NCI-H510A treated with DMSO at 0.1 percent for 48 hours (cell line): ENCODE results near the gene EML3.
"Not testable (repeated sequence)": the region's sequence is repeated elsewhere in the genome, so short reads cannot be mapped to it uniquely, and the experiment has no call there.

Experiments used
- DNase-seq: peaks from one replicate; lab custom pipeline; 2025; lab: John Stamatoyannopoulos, UW

The EML3 gene

DNA sequence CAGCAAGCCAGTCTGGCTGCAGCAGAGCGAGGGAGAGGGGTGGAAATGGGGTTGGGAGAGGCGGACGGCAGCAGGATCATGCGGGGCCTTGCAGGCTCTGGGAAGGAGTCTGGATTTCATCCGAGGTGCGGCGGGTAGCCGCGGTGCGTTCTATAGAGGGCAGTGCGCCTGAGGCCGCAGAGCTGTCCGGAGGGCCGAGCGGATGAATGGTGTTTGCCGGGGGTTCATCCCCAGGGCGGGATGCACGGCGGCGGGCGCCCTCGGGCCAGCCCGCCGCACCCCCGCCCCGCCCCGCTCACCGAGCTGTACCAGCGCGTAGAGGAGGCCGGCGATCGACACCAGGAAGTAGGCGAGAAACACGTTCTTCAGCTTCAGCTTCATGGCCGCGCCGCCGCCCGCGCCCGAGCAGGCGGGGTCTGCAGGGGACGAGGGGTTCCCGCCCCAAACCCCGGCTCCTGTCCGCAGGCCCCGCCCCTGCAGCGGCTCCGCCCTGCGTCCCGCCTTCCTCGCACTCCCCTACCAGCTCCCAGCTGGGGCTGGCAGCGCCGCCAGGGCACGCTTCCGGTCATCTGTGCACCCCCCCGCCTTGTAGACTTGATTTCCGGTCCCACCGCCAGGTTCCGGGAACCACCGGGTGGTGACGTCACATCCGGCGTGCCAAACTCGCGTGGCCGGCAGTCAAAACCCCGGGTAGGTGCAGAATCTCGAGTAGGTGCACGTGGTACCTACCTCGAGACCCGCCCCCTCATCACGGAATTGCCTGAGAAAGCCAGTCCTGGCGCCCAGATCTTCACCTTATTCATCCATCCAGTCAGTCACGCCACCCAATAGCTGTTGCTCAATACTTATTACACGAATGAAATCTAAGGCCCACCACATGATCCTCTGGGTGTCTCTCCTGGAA, 9.2 kb upstream of the EML3 start, which contains the start of gene B3GAT3:
B3GAT3 (minus strand) TSS at position 420 of the 904 bp plus-strand sequence; CDS start at position 381, 39 bp downstream.
- DNase-seq = peak; percentile 96

DNA sequence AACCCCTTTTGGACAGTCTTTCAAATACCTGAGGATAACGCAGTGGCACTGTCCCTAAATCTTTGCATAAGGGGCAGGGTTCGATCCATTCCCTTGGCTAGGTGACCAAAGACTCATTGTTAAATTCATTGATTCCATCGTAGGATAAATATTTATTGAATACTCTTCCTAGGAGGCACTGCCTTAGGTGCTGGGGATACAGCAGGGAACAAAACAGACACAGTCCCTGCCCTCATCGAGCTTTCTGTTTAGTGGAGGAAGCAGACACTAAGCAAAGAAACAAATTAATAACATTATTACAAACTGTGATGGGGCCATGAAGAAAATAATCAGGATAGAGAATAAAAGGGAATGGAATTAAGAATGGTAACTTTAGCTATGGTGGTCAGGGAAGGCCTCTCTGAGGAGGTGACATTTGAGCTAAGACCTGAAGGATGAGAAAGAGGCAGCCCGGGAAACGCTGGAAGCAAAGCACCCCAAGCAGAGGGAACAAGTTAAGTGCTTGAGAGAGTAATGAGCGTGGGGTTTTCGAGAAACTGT, 8.5 kb upstream of the EML3 start:
- DNase-seq = no peak

DNA sequence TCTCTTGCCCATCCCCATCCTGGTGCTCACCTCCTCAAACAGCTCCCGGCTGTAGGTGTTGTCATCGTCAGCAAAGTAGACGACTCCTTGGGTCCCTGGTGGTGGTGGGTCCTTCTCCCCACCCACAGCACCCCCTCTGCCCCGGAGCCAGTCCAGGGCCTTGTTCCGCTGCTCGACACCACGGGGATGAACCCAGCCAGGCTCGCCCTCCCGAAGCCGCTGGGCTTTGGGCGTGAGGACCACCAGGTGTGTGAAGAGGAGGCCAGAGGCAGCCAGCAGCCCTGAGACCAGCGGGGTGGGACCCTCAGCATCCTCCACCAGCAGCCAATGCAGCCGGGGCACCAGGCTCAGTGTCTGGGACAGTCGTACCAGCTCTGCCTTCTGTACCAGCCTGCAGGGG, 4.4 kb upstream of the EML3 start:
- DNase-seq = not testable (repeated sequence)

DNA sequence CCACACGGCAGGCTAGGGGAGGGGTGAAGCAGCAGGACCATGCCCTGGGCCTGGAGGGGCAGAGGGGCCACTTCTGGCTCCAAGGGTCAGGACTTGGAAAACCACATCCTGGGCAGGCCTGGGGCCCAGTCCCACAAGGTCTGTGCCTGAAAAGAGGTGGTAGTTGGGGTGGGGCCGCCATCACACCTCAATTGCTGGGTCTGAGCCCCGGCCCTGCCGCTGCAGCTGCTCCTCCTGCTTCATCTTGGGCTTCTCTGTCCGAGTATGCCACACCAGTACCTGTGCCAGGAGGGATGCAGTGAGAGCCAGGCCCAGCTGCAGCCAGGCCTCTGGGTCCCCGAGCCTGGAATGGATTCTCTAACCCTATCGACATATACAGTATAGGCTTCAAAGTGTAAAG, 2.9 kb upstream of the EML3 start:
- DNase-seq = no peak

DNA sequence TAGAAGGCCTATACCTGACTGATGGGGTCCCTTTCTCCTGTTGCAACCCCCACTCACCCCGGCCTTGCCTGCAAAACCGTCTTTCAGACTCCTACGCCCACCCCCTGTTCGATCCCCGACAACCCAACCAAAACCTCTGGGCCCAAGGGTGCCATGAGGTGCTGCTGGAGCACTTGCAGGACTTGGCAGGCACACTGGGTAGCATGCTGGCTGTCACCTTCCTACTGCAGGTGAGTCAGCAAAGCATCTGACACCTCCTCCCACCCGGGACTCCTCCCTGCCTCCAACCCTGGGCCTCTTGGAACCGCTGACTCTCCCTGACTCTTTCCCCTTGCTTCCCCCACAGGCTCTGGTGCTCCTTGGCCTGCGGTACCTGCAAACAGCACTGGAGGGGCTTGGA, 1.7 kb upstream of the EML3 start:
- DNase-seq = peak; percentile 43

DNA sequence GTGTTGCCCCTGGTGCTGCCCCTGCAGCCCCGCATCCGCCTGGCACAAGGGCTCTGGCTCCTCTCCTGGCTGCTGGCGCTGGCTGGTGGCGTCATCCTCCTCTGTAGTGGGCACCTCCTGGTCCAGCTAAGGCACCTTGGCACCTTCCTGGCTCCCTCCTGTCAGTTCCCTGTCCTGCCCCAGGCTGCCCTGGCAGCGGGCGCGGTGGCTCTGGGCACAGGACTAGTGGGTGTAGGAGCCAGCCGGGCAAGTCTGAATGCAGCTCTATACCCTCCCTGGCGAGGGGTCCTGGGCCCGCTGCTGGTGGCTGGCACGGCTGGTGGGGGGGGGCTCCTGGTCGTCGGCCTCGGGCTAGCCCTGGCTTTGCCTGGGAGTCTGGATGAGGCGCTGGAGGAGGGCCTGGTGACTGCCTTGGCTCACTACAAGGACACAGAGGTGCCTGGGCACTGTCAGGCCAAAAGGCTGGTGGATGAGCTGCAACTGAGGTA, 760 bp upstream of the EML3 start:
- DNase-seq = no peak

DNA sequence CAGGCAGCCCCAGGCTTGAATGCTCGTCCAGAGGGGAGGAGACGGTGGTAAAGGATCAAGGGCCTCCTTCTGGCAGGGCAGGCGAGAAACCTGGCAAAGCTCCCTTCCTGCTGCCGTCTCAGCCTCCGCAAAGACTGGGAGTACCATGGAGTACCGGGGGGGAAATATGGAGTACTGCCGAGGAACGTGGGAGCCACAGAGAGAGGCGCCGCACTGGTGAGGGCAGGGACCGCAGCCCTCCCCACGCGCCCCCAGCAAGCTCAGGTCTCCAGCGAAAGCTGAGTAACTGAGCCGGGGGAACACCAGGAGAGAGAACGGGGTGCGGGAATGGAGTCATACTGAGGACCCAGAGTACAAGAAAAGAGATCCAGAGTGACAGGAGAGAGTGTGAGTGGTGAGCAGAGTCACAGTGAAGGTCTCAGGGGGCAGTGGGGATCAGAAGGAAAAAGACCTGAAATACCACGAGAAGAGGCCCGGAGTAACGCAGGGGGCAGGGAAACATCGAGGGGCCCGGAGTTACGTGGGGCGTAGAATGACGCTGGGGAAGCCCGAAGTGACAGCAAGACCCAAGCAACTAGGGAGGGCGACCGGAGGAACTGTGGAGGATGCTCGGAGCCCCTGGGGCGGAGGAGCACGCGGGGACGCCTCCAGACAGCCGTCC, 740 bp downstream of the EML3 start:
- peak; percentile 30 for DNase-seq

DNA sequence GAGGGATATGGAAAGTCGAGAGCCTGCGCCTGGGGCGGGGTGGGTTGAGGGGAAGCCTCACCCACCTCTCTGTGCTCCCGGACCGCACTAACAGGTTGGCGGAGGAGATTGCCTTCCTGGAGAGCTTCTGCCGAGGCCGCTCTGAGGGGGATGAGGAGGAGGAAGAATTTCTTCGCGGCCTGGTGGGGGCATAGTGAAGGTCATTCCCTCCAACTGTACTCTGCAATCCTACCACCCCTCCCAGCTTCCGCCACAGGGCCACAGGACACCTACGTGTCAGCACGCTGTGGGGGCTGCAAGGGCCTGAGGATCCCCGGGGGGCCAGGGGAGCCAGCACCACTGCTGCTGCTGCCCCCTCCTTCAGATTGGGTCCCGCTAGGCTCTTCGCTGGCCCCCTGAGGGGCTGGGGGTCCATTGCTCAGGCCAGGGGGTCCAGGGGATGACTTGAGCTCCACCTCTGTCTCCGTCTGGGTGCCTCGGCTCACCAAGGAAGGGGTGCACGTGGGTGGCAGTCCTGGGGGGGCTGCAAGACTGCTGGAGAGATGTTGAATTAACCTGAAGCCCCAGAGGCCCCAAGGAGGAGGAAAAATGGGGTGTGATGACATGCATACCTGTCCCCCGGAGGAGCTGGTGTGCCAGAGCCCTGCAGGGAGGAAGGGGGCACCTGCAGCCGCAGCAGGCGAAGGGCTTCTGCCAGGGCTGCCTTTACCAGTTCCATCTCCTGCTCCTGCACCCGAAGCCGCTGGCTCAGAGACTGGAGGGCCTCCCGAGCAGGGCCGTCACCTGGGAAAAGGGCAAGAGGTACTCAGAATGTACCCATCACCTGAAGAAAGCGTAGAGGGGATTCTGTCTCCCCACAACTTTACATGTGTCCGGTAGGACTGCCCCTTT, 1.5 kb downstream of the EML3 start:
- DNase-seq = no peak

DNA sequence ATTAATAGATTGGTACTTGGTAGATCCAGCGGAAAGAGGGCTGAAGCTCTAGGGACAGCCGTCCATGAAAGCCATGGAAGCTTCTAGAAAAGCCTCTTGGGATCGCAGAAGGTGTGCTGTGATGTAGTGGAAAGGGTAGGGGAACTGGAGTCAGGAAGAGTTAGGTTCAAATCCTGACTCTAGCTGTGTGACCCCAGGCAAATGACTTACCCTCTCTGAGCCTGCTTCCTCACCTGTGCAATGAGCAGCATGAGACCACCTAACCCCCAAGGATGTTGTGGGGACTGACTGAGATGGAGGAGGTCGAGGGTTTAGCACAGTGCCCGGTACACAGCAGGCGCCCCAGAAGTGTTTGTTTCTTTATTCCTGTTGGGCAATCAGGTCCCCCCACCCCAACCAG, 2.2 kb downstream of the EML3 start:
- DNase-seq = no peak

DNA sequence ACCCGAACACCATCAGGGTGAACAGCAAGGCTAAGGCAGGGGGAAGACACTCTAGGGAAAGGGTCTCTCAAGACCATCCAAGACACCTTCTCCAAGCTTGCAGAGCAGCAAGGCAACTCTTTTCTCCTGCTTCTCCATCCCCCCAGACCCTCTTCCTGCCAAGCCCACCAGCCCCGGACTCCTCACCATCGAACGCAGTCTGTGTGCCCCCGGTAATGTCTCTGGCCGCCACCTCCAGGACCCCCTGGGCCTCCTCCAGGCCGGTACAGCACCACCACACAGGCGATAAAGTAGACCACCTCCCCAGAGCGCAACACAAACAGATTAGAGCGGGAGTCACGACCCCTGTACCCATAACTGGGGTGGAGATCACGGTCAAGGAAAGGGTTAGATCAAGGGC, 3.8 kb downstream of the EML3 start:
- no peak for DNase-seq

DNA sequence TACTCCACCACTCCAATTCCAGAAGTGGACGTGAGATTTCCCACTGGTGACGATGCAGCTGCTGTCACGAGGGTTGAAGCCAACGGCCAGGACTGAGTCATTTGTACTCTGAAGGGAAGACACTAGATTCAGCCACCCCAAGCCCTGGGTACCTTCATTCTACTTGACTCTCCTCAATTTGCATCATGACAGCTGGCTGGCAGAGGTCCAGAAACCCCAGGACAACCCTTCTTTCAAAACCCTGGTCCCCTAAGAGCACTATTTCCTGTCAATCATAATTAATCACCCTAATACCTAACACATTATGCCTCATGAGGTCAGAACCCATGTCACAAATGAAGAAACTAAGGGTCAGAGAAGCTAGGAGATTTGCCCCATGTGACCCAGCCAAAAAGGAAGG, 4.9 kb downstream of the EML3 start:
- DNase-seq = no peak

DNA sequence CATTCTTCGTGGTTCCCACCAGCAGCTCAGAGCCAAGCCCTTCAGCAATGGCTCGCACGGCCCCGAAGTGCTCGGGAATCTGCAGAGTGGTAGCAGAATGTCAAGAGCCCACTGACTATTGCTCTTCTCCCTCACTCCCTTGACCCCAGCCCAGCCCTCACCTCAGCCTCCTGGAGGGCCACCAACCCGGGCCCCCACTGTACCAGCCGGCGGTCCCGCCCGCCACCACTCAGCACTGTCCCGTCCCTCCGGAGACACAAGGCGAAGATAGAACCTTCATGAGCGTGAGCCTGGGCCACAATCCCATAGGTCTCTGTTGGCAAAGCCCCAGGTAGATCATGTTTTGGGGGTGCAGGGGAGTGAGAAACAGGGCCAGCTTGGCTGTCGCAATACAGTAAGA, 6.7 kb downstream of the EML3 start:
- DNase-seq = no peak

DNA sequence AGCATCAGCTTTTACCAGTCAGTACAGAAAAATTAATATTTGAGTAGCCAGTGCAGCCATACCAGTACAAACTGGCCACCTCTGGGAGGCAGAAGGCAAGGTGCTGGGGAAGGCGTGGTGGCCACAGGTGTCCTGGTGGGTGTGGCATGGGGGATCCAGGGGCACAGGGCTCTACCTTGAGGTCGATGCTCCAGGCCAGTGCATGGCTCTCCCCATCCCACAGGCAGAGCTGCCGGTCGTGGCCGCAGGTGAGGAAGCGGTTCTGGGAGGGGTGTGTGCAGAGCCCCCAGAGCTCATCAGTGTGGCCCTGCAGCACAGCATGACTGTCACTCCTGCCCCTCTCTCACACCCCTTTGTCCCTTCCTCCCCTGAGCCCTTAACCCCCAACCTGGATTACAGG, 7.1 kb downstream of the EML3 start:
- DNase-seq = no peak

DNA sequence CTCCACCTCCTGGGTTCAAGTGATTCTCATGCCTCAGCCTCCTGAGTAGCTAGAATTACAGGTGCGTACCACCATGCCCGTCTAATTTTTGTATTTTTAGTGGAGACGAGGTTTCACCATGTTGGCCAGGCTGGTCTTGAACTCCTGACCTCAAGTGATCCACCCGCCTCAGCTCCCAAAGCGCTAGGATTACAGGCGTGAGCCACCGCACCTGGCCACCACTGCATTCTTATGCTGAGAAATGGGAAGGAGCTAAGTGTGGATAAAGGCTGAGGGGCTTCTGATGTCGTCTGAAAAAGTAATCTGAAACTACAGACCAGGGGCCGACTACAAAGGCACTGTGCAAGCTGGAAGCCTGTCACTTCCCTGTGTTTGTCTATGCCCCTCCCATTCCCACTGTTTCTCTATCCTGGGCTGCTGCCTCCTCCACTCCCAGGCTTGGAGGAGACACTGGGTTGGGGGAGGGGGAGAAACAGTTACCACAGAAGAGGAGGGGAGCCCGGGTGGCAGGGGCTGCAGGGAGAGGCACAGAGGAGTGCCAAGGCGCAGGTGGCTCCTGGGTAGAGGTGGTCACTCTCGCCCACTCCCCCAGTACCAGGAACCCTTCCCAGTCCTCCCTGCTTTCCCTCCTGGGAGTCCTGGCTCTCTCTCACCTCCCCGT, 8.0 kb downstream of the EML3 start:
- DNase-seq = no peak

DNA sequence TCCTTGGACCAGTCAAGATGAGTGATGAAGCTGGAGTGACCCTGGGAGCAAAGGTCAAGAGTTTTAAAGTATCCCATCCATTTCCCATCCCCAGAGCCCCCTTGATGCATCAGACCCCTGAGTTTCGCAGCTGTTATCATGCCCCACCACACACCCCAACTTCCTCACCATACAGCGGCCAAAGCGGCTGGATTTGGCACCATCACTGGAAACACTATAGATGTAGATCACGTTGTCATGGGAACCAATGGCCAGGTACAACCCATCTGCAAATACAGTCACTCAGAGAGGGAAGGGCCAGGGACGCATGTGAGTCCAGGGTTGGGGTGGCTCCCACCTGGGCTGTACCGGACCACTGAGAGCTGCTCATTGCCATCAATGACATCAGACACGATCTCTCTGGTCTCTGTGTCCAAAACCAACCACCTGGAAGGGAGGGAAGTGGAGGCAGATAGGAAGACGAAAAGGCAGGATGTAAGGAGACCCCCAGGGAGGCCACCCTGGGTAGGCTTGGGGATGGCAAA, 8.7 kb downstream of the EML3 start:
- DNase-seq = no peak

DNA sequence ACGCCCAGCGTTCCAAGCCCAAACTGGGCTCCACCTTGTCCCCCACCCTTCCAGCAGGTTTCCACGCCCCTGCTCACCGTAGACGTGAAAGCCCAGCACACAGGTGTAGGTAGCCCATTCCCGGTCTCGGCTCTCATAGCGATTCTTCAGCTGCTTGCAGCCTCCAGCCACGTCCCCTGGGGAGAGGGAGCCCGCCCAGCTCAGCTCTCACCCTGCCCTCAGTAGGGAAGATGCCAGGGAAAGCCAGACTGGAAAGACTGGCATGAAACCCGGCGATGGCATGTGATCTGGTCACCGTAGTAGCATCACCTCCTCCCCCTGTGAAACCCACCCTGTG, 9.5 kb downstream of the EML3 start:
- peak; percentile 23 for DNase-seq

DNA sequence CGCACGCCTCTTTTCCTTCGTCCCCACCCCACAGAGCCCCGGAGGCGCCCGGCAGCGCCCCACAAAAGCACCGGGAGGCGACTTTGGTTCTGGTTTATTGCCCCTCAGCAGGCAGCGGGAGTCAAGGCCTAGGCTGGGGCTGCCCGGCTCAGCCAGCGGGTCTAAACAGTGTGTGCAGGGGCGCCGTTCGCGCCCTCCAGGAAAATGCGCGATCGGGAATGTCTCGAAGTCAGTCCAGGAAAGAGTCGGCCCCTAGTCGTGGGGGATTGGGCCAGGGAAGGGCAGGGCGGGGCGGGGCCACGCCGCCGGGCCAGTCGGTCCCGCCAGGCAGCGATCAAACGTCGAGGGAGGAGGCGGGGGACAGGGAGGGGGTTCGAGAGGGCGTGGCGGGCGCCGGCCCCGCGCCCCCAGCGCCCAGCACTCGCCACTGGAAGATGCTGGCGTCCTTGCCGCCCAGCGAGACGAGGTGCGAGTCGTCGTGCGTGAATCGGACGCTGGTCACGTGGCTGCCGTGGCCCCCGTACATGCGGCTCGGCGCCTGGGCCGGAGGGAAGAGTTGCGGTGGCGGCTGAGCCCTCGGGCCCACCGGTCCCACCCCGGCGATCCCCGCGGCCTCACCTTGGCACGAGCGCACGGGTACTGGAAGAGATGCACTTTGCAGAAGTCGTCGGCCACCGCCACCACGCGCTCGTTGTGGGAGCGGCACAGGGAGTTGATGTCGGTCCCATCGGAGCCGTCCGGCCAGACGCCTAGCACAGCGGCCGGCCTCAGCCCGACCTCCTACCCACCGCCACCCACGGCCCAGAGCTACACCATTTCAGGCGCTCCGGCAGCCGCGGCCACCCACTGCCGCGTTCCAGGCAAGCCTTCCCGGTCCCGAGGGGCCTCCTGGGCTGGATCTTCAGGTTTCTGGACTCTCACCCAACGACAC, 10.2 kb downstream of the EML3 start:
- DNase-seq = peak; percentile 63

DNA sequence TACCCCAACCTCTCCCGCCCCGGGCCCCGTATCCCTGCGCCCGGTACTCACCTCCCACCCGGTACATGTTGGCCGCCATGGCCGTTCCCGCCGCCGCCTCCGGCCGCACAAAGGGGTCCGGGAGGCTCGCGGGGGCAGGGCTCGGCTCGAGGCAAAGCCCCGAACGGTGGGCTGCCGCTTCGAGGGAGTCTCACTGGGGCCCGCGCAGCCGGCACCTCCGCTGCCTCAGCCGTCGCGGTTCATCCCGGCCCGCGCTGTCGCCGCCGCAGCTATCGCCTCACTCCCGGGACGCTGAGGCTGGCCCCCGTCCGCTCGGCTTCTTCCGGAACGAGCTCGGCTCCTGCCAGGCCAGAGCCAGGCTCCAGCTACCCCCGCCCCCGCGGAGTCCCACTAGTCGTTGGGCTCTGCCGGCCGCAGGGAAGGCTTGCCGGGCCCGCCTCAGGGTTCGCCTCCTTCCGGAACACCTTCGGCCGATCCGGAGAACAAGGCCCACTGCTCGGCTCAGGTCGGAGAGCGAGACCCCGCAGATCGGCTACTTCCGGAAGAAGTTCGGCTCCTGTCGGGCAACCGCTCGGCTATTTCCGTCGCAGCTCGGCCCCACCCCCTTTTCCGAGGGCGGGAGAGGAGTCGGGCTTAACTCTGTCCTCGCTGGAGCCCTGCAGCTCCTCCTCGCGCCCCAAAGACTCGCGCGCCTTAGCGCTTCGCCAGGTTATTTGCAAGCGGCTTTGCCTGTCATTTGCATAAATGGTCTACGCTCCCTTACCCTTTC, 11.0 kb downstream of the EML3 start, which contains the start of gene MTA2:
MTA2 (minus strand) TSS at position 494 of the 769 bp plus-strand sequence; CDS start at position 79, 415 bp downstream.
- DNase-seq = peak; percentile 96

DNA sequence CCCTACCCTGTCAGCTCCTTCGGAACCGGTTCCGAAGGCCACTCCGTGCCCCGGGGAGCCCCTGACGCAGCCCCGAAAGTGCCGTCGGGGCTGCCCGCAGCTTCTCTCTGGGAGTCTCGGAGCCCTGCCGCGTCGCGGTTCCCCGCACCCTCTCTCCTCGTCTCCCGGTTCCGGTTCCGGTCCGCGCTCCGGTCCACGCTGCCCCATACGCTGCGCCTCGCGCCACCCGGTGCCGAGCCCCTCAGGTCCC, 11.5 kb downstream of the EML3 start:
- no peak for DNase-seq
